ENCODE results near the gene TUBA1A. TPM values are rescaled to one million over a fixed set of nuclear protein-coding genes. Genes with fewer than 3 reads are reported as not detected.
"Not testable (repeated sequence)": the region's sequence is repeated elsewhere in the genome, so short reads cannot be mapped to it uniquely, and the experiment has no call there.

The TUBA1A gene
- total and polyA plus RNA-seq, 8 donors: 205 to 675 (median 507) TPM

- Histone ChIP-seq H3K4me1 (peaks cover 0 to 13% of the 10 kb centered on the region in 2 donors), H3K27me3 (no peaks in the 10 kb centered on the region), H3K4me3 (no peak overlapping the region), H3K27ac (no peak overlapping the region), H3K9me3 (no peaks in the 10 kb centered on the region), H3K36me3 (no peaks in the 10 kb centered on the region)
- no peak for ATAC-seq
- DNase-seq: no peak
- intact Hi-C loops (cut with DNase I): loop anchor here in 1 of 2 donors (10.0 kb wide), 1 partner anchor 47 kb away; the partner anchor contains the start of gene TUBA1A
- TF ChIP-seq, protein P1, sequence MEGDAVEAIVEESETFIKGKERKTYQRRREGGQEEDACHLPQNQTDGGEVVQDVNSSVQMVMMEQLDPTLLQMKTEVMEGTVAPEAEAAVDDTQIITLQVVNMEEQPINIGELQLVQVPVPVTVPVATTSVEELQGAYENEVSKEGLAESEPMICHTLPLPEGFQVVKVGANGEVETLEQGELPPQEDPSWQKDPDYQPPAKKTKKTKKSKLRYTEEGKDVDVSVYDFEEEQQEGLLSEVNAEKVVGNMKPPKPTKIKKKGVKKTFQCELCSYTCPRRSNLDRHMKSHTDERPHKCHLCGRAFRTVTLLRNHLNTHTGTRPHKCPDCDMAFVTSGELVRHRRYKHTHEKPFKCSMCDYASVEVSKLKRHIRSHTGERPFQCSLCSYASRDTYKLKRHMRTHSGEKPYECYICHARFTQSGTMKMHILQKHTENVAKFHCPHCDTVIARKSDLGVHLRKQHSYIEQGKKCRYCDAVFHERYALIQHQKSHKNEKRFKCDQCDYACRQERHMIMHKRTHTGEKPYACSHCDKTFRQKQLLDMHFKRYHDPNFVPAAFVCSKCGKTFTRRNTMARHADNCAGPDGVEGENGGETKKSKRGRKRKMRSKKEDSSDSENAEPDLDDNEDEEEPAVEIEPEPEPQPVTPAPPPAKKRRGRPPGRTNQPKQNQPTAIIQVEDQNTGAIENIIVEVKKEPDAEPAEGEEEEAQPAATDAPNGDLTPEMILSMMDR (IDR thresholded peaks at IDR 0.05): no peak
These were observed 51.4 kb downstream of the TUBA1A start for GRCh38 chr12:49137476-49137875.

DNA sequence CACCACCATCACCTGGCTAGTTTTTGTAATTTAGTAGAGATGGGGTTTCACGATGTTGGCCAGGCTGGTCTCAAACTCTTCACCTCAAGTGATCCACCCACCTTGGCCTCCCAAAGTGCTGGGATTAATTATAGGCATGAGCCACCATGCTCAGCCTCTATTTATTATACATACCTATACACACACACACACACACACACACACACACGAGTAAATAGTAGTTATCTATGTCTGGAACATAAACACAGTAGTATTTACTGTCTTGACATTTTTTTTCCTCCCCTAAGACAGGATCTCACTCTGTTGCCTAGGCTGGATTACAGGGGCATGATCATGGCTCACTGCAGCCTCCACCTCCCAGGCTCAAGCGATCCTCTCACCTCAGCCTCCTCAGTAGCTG lies 51.9 kb downstream of the TUBA1A start:
- intact Hi-C loops (cut with DNase I): loop anchor here in 1 of 2 donors (10.0 kb wide), 1 partner anchor 48 kb away; the partner anchor contains the start of gene TUBA1A
- H3K27me3 ChIP-seq, DNase-seq, H3K27ac ChIP-seq, H3K4me3 ChIP-seq, H3K9me3 ChIP-seq, ATAC-seq, H3K36me3 ChIP-seq: not testable (repeated sequence)
- peaks cover 4 to 18% of the 10 kb centered on the region in 2 donors for H3K4me1 ChIP-seq

Other genes with a start within 250 kb of the TUBA1A start
- gene ARF3, start 231.6 kb downstream of the TUBA1A start, total RNA-seq: 100 to 1,000 TPM; 184 to 186 TPM
- 100 to 1,000 TPM in 3 of 6 donors, 10 to 100 TPM in 3; 91.8 to 116 (median 102) TPM for gene ARF3, start 231.6 kb downstream of the TUBA1A start, polyA plus RNA-seq (ENCODE audit: insufficient read length in 6 of 6)
- gene WNT10B, start 217.3 kb downstream of the TUBA1A start, total RNA-seq: under 1 TPM; 0.15 to 0.58 TPM
- under 1 TPM in 3 of 6 donors, not detected in 3; 0.10 to 0.12 (median 0.10) TPM for gene WNT10B, start 217.3 kb downstream of the TUBA1A start, polyA plus RNA-seq (ENCODE audit: insufficient read length in 6 of 6)
- gene WNT1, start 210.8 kb downstream of the TUBA1A start, total RNA-seq: not detected
- not detected for gene WNT1, start 210.8 kb downstream of the TUBA1A start, polyA plus RNA-seq (ENCODE audit: insufficient read length in 6 of 6)
- under 1 TPM; 0.06 to 0.08 TPM for gene DDN, start 189.7 kb downstream of the TUBA1A start, total RNA-seq
- under 1 TPM; 0.10 to 0.68 (median 0.30) TPM for gene DDN, start 189.7 kb downstream of the TUBA1A start, polyA plus RNA-seq (ENCODE audit: insufficient read length in 6 of 6)
- gene PRKAG1, start 170.3 kb downstream of the TUBA1A start, total RNA-seq: 10 to 100 TPM; 48.4 to 62.7 TPM
- gene PRKAG1, start 170.3 kb downstream of the TUBA1A start, polyA plus RNA-seq (ENCODE audit: insufficient read length in 6 of 6): 10 to 100 TPM; 69.0 to 81.8 (median 78.4) TPM
- gene KMT2D, start 128.3 kb downstream of the TUBA1A start, total RNA-seq: 100 to 1,000 TPM in 1 of 2 donors, 10 to 100 TPM in 1; 81.2 to 110 TPM
- gene KMT2D, start 128.3 kb downstream of the TUBA1A start, polyA plus RNA-seq (ENCODE audit: insufficient read length in 6 of 6): 10 to 100 TPM; 52.7 to 71.3 (median 67.5) TPM
- 1 to 10 TPM in 1 of 2 donors, under 1 TPM in 1; 0.71 to 1.1 TPM for gene RHEBL1, start 119.1 kb downstream of the TUBA1A start, total RNA-seq
- gene RHEBL1, start 119.1 kb downstream of the TUBA1A start, polyA plus RNA-seq (ENCODE audit: insufficient read length in 6 of 6): 1 to 10 TPM; 1.9 to 3.6 (median 2.4) TPM
- gene DHH, start 94.3 kb downstream of the TUBA1A start, total RNA-seq: 1 to 10 TPM; 2.0 to 2.9 TPM
- under 1 TPM; 0.29 to 0.84 (median 0.68) TPM for gene DHH, start 94.3 kb downstream of the TUBA1A start, polyA plus RNA-seq (ENCODE audit: insufficient read length in 6 of 6)
- gene LMBR1L, start 78.2 kb downstream of the TUBA1A start, total RNA-seq: 10 to 100 TPM; 39.9 to 42.8 TPM
- gene LMBR1L, start 78.2 kb downstream of the TUBA1A start, polyA plus RNA-seq (ENCODE audit: insufficient read length in 6 of 6): 100 to 1,000 TPM in 1 of 6 donors, 10 to 100 TPM in 5; 67.0 to 102 (median 93.5) TPM
- gene TUBA1B, start 57.7 kb downstream of the TUBA1A start, total RNA-seq: 1,000 to 10,000 TPM in 1 of 2 donors, 100 to 1,000 TPM in 1; 603 to 1,153 TPM
- gene TUBA1B, start 57.7 kb downstream of the TUBA1A start, polyA plus RNA-seq (ENCODE audit: insufficient read length in 6 of 6): 1,000 to 10,000 TPM in 2 of 6 donors, 100 to 1,000 TPM in 4; 914 to 1,514 (median 981) TPM
- 100 to 1,000 TPM; 153 to 235 TPM for gene TUBA1C, start 76.0 kb upstream of the TUBA1A start, total RNA-seq
- 100 to 1,000 TPM; 112 to 180 (median 160) TPM for gene TUBA1C, start 76.0 kb upstream of the TUBA1A start, polyA plus RNA-seq (ENCODE audit: insufficient read length in 6 of 6)
- gene PRPH, start 106.1 kb upstream of the TUBA1A start, total RNA-seq: under 1 TPM in 1 of 2 donors, not detected in 1; 0.26 TPM
- 1 to 10 TPM; 1.1 to 2.4 (median 1.9) TPM for gene PRPH, start 106.1 kb upstream of the TUBA1A start, polyA plus RNA-seq (ENCODE audit: insufficient read length in 6 of 6)
- 1 to 10 TPM; 2.4 to 8.0 TPM for gene TROAP, start 134.2 kb upstream of the TUBA1A start, total RNA-seq
- gene TROAP, start 134.2 kb upstream of the TUBA1A start, polyA plus RNA-seq (ENCODE audit: insufficient read length in 6 of 6): 10 to 100 TPM; 22.0 to 43.2 (median 29.8) TPM
- not detected for gene C1QL4, start 148.1 kb upstream of the TUBA1A start, total RNA-seq
- under 1 TPM in 1 of 6 donors, not detected in 5; 0.07 TPM for gene C1QL4, start 148.1 kb upstream of the TUBA1A start, polyA plus RNA-seq (ENCODE audit: insufficient read length in 6 of 6)
- gene DNAJC22, start 157.8 kb upstream of the TUBA1A start, total RNA-seq: 1 to 10 TPM in 1 of 2 donors, under 1 TPM in 1; 0.21 to 2.7 TPM
- gene DNAJC22, start 157.8 kb upstream of the TUBA1A start, polyA plus RNA-seq (ENCODE audit: insufficient read length in 6 of 6): 1 to 10 TPM; 3.5 to 7.0 (median 6.5) TPM
- gene SPATS2, start 178.4 kb upstream of the TUBA1A start, total RNA-seq: 10 to 100 TPM; 14.6 to 21.3 TPM
- 10 to 100 TPM; 61.7 to 77.0 (median 71.8) TPM for gene SPATS2, start 178.4 kb upstream of the TUBA1A start, polyA plus RNA-seq (ENCODE audit: insufficient read length in 6 of 6)

Measured in left lung (tissue), 10 donors.